Activated T-cell treated with anti-CD3 and anti-CD28 coated beads, Interleukin-2, amount 50 U/mL, for 72 hours (primary cell): ENCODE results near the gene TNN. TPM values are rescaled to one million over a fixed set of nuclear protein-coding genes. Genes with fewer than 3 reads are reported as not detected.
"Not testable (repeated sequence)": the region's sequence is repeated elsewhere in the genome, so short reads cannot be mapped to it uniquely, and the experiment has no call there.

Experiments used
- ATAC-seq, 2 donors: fragments of 150-1000 bp; cut with Tn5 transposase; replicated peaks in 1 of 2; 2 replicates each; pipeline ENCODE4 v1.10.0; 2021; ENCODE audit warnings: moderate library complexity in 2 of 2, mild to moderate bottlenecking in 1 of 2
- DNase-seq, 2 donors: peaks; one replicate each; pipeline ENCODE4 v3.0.0; 2021 to 2022; ENCODE audit warnings: mixed read lengths in 1 of 2
- H3K27ac Mint-ChIP-seq: one replicate; pipeline ENCODE4 v1.8.0; 2022; ENCODE audit warnings: mild to moderate bottlenecking, moderate library complexity, mixed read lengths
- H3K27me3 Mint-ChIP-seq: one replicate; pipeline ENCODE4 v1.8.0; 2022; ENCODE audit warnings: low read depth, mixed read lengths
- H3K36me3 Mint-ChIP-seq, 2 donors: one replicate each; pipeline ENCODE4 v1.8.0; 2022; ENCODE audit warnings: mixed read lengths in 2 of 2, mild to moderate bottlenecking in 1 of 2; ENCODE audit not compliant: insufficient read depth in 2 of 2
- H3K4me1 Mint-ChIP-seq: one replicate; pipeline ENCODE4 v1.8.0; 2022; ENCODE audit warnings: low read depth, mixed read lengths
- H3K4me3 Mint-ChIP-seq, 2 donors: one replicate each; pipeline ENCODE4 v1.8.0; 2022; ENCODE audit warnings: mild to moderate bottlenecking in 2 of 2, mixed read lengths in 2 of 2, moderate library complexity in 2 of 2
- H3K9me3 Mint-ChIP-seq, 2 donors: one replicate each; pipeline ENCODE4 v1.8.0; 2022; ENCODE audit warnings: mixed read lengths in 2 of 2
- total RNA-seq, 2 donors: library from RNA; stranded (reverse); gene quantifications; one replicate each; pipeline ENCODE4 v1.2.3, GENCODE V29; 2022

Gene TNN
- total RNA-seq, 2 donors from 2014 or later, result not detected

GRCh38 chr1:175077356-175078030 is 9.9 kb downstream of the TNN start:
- Mint-ChIP-seq H3K9me3 (no peaks in the 10 kb centered on the region), H3K36me3 (no peaks in the 10 kb centered on the region), H3K4me3 (no peak overlapping the region), H3K27me3 (peaks cover 19% of the 10 kb centered on the region), H3K4me1 (peaks cover 7% of the 10 kb centered on the region), H3K27ac (no peak overlapping the region)
- ATAC-seq, result no peak
- no peak for DNase-seq

GRCh38 chr1:175078629-175079028 is 11.0 kb downstream of the TNN start:
- ATAC-seq (no peak), DNase-seq (no peak)
- no peaks in the 10 kb centered on the region for H3K36me3 Mint-ChIP-seq
- H3K27me3 Mint-ChIP-seq, result peaks cover 19% of the 10 kb centered on the region
- no peak overlapping the region for H3K4me3 Mint-ChIP-seq
- no peaks in the 10 kb centered on the region for H3K9me3 Mint-ChIP-seq
- no peaks in the 10 kb centered on the region for H3K4me1 Mint-ChIP-seq
- no peak overlapping the region for H3K27ac Mint-ChIP-seq

GRCh38 chr1:175079338-175079737 is 11.7 kb downstream of the TNN start:
- Mint-ChIP-seq H3K4me1 (no peaks in the 10 kb centered on the region), H3K36me3 (no peaks in the 10 kb centered on the region), H3K9me3 (no peaks in the 10 kb centered on the region), H3K27me3 (peaks cover 19% of the 10 kb centered on the region), H3K27ac (no peak overlapping the region), H3K4me3 (no peak overlapping the region)
- no peak for ATAC-seq
- DNase-seq, result no peak

- H3K27ac Mint-ChIP-seq, result no peak overlapping the region
- H3K9me3 Mint-ChIP-seq, result no peaks in the 10 kb centered on the region
- no peak for ATAC-seq
- H3K4me3 Mint-ChIP-seq, result no peak overlapping the region
- no peaks in the 10 kb centered on the region for H3K36me3 Mint-ChIP-seq
- H3K4me1 Mint-ChIP-seq, result no peaks in the 10 kb centered on the region
- peaks cover 19% of the 10 kb centered on the region for H3K27me3 Mint-ChIP-seq
- DNase-seq, result no peak
These were observed 12.4 kb downstream of the TNN start for GRCh38 chr1:175080030-175080429.

- no peak for ATAC-seq
- Mint-ChIP-seq H3K4me3 (no peak overlapping the region), H3K9me3 (no peaks in the 10 kb centered on the region), H3K27ac (no peak overlapping the region), H3K36me3 (no peaks in the 10 kb centered on the region), H3K4me1 (no peaks in the 10 kb centered on the region), H3K27me3 (peaks cover 19% of the 10 kb centered on the region)
- no peak for DNase-seq
These were observed 14.3 kb downstream of the TNN start for GRCh38 chr1:175081983-175082382.

- Mint-ChIP-seq H3K9me3 (no peaks in the 10 kb centered on the region), H3K4me3 (no peak overlapping the region), H3K27me3 (no peaks in the 10 kb centered on the region), H3K27ac (no peak overlapping the region), H3K4me1 (no peaks in the 10 kb centered on the region), H3K36me3 (no peaks in the 10 kb centered on the region)
- DNase-seq (no peak), ATAC-seq (no peak)
These were observed 20.9 kb downstream of the TNN start for GRCh38 chr1:175088525-175088951.

- Mint-ChIP-seq H3K4me1 (no peaks in the 10 kb centered on the region), H3K9me3 (no peaks in the 10 kb centered on the region), H3K27me3 (no peaks in the 10 kb centered on the region), H3K27ac (no peak overlapping the region), H3K36me3 (no peaks in the 10 kb centered on the region), H3K4me3 (no peak overlapping the region)
- DNase-seq (no peak), ATAC-seq (no peak)
These were observed 21.6 kb downstream of the TNN start for GRCh38 chr1:175089136-175089718.

- H3K9me3 Mint-ChIP-seq, result no peaks in the 10 kb centered on the region
- H3K27ac Mint-ChIP-seq, result no peak overlapping the region
- no peaks in the 10 kb centered on the region for H3K4me1 Mint-ChIP-seq
- H3K27me3 Mint-ChIP-seq, result no peaks in the 10 kb centered on the region
- no peak for ATAC-seq
- no peak overlapping the region for H3K4me3 Mint-ChIP-seq
- H3K36me3 Mint-ChIP-seq, result no peaks in the 10 kb centered on the region
- DNase-seq, result no peak
These were observed 23.1 kb downstream of the TNN start for GRCh38 chr1:175090780-175091179.

GRCh38 chr1:175094626-175095025 is 27.0 kb downstream of the TNN start:
- no peak for ATAC-seq
- no peak overlapping the region for H3K27ac Mint-ChIP-seq
- H3K4me3 Mint-ChIP-seq, result no peak overlapping the region
- no peaks in the 10 kb centered on the region for H3K36me3 Mint-ChIP-seq
- no peak for DNase-seq
- H3K4me1 Mint-ChIP-seq, result no peaks in the 10 kb centered on the region
- no peaks in the 10 kb centered on the region for H3K27me3 Mint-ChIP-seq
- no peaks in the 10 kb centered on the region for H3K9me3 Mint-ChIP-seq

GRCh38 chr1:175095069-175095468 is 27.4 kb downstream of the TNN start:
- Mint-ChIP-seq H3K27ac (no peak overlapping the region), H3K27me3 (no peaks in the 10 kb centered on the region), H3K36me3 (no peaks in the 10 kb centered on the region), H3K4me3 (no peak overlapping the region), H3K9me3 (no peaks in the 10 kb centered on the region), H3K4me1 (no peaks in the 10 kb centered on the region)
- no peak for DNase-seq
- no peak for ATAC-seq

- H3K4me1 Mint-ChIP-seq, result no peaks in the 10 kb centered on the region
- H3K9me3 Mint-ChIP-seq, result no peaks in the 10 kb centered on the region
- no peak overlapping the region for H3K27ac Mint-ChIP-seq
- no peak for DNase-seq
- H3K36me3 Mint-ChIP-seq, result no peaks in the 10 kb centered on the region
- H3K27me3 Mint-ChIP-seq, result no peaks in the 10 kb centered on the region
- no peak overlapping the region for H3K4me3 Mint-ChIP-seq
- ATAC-seq, result no peak
These were observed 28.5 kb downstream of the TNN start for GRCh38 chr1:175095978-175096607.

GRCh38 chr1:175097361-175097760 is 29.7 kb downstream of the TNN start:
- no peak overlapping the region for H3K27ac Mint-ChIP-seq
- no peaks in the 10 kb centered on the region for H3K36me3 Mint-ChIP-seq
- ATAC-seq (no peak), DNase-seq (no peak)
- no peaks in the 10 kb centered on the region for H3K4me1 Mint-ChIP-seq
- no peak overlapping the region for H3K4me3 Mint-ChIP-seq
- no peaks in the 10 kb centered on the region for H3K27me3 Mint-ChIP-seq
- H3K9me3 Mint-ChIP-seq, result no peaks in the 10 kb centered on the region

GRCh38 chr1:175099916-175100315 is 32.3 kb downstream of the TNN start:
- Mint-ChIP-seq H3K27me3 (no peaks in the 10 kb centered on the region), H3K4me3 (no peak overlapping the region), H3K36me3 (no peaks in the 10 kb centered on the region), H3K9me3 (peaks cover 0 to 3% of the 10 kb centered on the region in 2 donors), H3K27ac (no peak overlapping the region), H3K4me1 (no peaks in the 10 kb centered on the region)
- no peak for DNase-seq
- no peak for ATAC-seq

- H3K36me3 Mint-ChIP-seq, ATAC-seq, H3K9me3 Mint-ChIP-seq, H3K27ac Mint-ChIP-seq, H3K27me3 Mint-ChIP-seq, H3K4me3 Mint-ChIP-seq, H3K4me1 Mint-ChIP-seq, DNase-seq: not testable (repeated sequence)
These were observed 34.5 kb downstream of the TNN start for GRCh38 chr1:175102166-175102565.
